RWPE1 (cell line): ENCODE data around the gene SDC3.

ENCODE experiments used
- CTCF ChIA-PET: fragments of 350-600 bp; sonication (Branson Sonifier 250); formaldehyde crosslinking; extraction: SDS; loops from one replicate; lab custom pipeline; 2021; lab: Yijun Ruan, JAX
- POLR2A ChIA-PET: fragments of 400-600 bp; formaldehyde crosslinking; extraction: SDS; loops from one replicate; lab custom pipeline; 2020; ENCODE audit warnings: antibody characterized with exemption; ENCODE audit not compliant: low non-redundant PET; lab: Yijun Ruan, JAX
- DNase-seq: peaks from one replicate; pipeline ENCODE4 v3.0.0; 2012; ENCODE audit warnings: low spot score
- H3K27ac ChIP-seq: fragments of 450-650 bp; 2 replicates; pipeline ENCODE4 v1.5.1; 2017
- CTCF ChIP-seq: fragments of 450-650 bp; conservative IDR thresholded peaks from 2 replicates; pipeline ENCODE4 v1.5.1; 2017; ENCODE audit warnings: low read depth, mild to moderate bottlenecking

Gene SDC3

GRCh38 chr1:30912224-30912623 lies 3.7 kb upstream of the SDC3 start:
- 0 out of 2 replicates have a peak overlapping the region, but pooled peaks have one; percentile 5 for H3K27ac ChIP-seq
- no peak for TF ChIP-seq CTCF
- CTCF ChIA-PET, result interaction anchor here (0.5 to 7.8 kb wide), 10 partner anchors 9 to 430 kb away, joined by 3 to 186 read pairs (median 6); no protein-coding TSS in a partner anchor
- POLR2A ChIA-PET, result no interaction called here
- DNase-seq, result no peak

DNA sequence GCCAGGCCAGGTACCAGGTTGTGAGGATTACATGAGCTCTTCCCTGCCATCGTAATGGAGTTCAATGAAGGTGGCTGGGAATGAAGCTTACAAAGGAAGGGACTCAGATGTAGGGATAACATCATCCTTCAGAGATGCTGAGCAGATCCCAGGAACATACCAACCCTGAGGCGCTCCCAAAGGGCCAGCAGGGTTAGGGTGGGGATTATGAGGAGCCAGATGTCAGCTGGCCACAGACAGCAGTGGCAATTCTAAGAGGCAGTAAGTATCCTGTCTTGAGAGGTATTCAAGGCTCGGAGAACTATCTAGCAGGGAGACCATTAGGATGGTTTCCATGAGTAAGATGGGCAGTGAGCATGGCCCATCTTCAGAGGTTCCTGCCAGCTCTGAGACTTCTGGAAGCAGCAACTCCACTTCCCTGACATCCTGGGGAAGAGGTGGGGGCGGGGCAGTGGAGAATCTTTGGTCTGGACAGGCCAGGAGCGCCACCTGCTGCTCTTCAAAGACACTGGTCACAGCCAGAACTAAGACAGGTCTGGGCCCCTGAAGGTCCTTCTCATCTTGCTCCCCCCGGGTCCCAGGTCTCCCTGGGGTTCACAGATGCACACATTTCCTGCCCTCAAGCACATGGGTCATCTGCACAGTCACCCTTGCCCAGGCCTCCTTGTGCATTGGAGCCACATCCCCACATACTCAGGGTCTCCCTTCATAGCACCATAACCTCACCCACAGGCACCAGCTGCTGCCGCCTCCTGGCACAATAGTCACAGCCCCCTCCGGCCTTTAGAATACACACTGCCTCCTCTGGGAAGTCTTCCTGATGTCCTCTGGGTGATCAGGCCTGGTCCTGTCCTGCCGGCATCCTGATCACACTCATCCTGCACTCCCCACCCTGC lies 2.7 kb upstream of the SDC3 start:
- CTCF ChIA-PET, result interaction anchor here (0.5 to 7.8 kb wide), 35 partner anchors 8 to 1380 kb away, joined by 3 to 186 read pairs (median 4); partner anchors contain the start of gene HDAC1
- peak; percentile 86 for DNase-seq
- POLR2A ChIA-PET, result interaction anchor here (0.5 kb wide), 1 partner anchor 696 kb away, joined by 3 read pairs; no protein-coding TSS in a partner anchor
- peak; percentile 84 for TF ChIP-seq CTCF
- no peak overlapping the region for H3K27ac ChIP-seq

GRCh38 chr1:30909365-30910068 lies 959 bp upstream of the SDC3 start:
- H3K27ac ChIP-seq, result no peak overlapping the region; the same call in none of the 2 replicates
- TF ChIP-seq CTCF, result no peak
- ChIA-PET CTCF (interaction anchor here (0.8 to 7.8 kb wide), 2 partner anchors 106 to 130 kb away, joined by 3 to 186 read pairs; no protein-coding TSS in a partner anchor), POLR2A (no interaction called here)
- DNase-seq, result no peak

- no peak for DNase-seq
- no peak overlapping the region for H3K27ac ChIP-seq
- no peak for TF ChIP-seq CTCF
- ChIA-PET CTCF (interaction anchor here (7.8 kb wide), 1 partner anchor 105 kb away, joined by 186 read pairs; no protein-coding TSS in a partner anchor), POLR2A (no interaction called here)
Measured at GRCh38 chr1:30908316-30908695, 252 bp downstream of the SDC3 start.

- no peak for TF ChIP-seq CTCF
- no peak overlapping the region; the same call in 1 of the 2 replicates for H3K27ac ChIP-seq
- ChIA-PET CTCF (interaction anchor here (1.0 to 7.8 kb wide), 4 partner anchors 104 to 128 kb away, joined by 3 to 186 read pairs (median 10); no protein-coding TSS in a partner anchor), POLR2A (no interaction called here)
- DNase-seq, result no peak
Measured at GRCh38 chr1:30907481-30908315, 860 bp downstream of the SDC3 start.
